Liver (tissue), 9 donors: ENCODE data around the gene CREG2. TPM values are rescaled to one million over a fixed set of nuclear protein-coding genes. Genes with fewer than 3 reads are reported as not detected.

Source experiments
- DNase-seq: peaks from one replicate; pipeline ENCODE4 v3.0.0-alpha.2; 2017; ENCODE audit warnings: low spot score
- H3K27ac ChIP-seq, 2 donors: one replicate each; pipeline ENCODE4 v1.7.0; 2013; ENCODE audit warnings: inconsistent platforms in 2 of 2, low read length in 2 of 2, control low read depth in 1 of 2, low read depth in 1 of 2, mild to moderate bottlenecking in 1 of 2
- H3K27me3 ChIP-seq, 4 donors: one replicate each; pipeline versions ENCODE4 v1.6.1 to v1.7.0; 2013; ENCODE audit warnings: low read length in 3 of 4, inconsistent platforms in 1 of 4, mild to moderate bottlenecking in 1 of 4, moderate library complexity in 1 of 4; ENCODE audit not compliant: control insufficient read depth in 4 of 4, insufficient read depth in 4 of 4
- H3K36me3 ChIP-seq, 4 donors: one replicate each; pipeline versions ENCODE4 v1.6.1 to v1.7.0; 2013; ENCODE audit warnings: low read length in 3 of 4, mild to moderate bottlenecking in 3 of 4, low read depth in 1 of 4, moderate library complexity in 1 of 4; ENCODE audit not compliant: control insufficient read depth in 4 of 4, insufficient read depth in 3 of 4
- H3K4me1 ChIP-seq, 4 donors: one replicate each; pipeline versions ENCODE4 v1.6.1 to v1.7.0; 2013; ENCODE audit warnings: low read length in 3 of 4, mild to moderate bottlenecking in 3 of 4, moderate library complexity in 1 of 4; ENCODE audit not compliant: control insufficient read depth in 4 of 4, insufficient read depth in 4 of 4
- H3K4me3 ChIP-seq, 3 donors: one replicate each; pipeline versions ENCODE4 v1.6.1 to v1.7.0; 2013; ENCODE audit warnings: low read length in 3 of 3, control low read depth in 1 of 3, low read depth in 1 of 3, mild to moderate bottlenecking in 1 of 3
- H3K9ac ChIP-seq, 2 donors: one replicate each; pipeline ENCODE4 v1.7.0; 2013; ENCODE audit warnings: low read length in 2 of 2, mild to moderate bottlenecking in 2 of 2, moderate library complexity in 2 of 2, control low read depth in 1 of 2, low read depth in 1 of 2
- H3K9me3 ChIP-seq, 4 donors: one replicate each; pipeline versions ENCODE4 v1.6.1 to v1.7.0; 2013; ENCODE audit warnings: low read length in 3 of 4; ENCODE audit not compliant: control insufficient read depth in 4 of 4
- ATF3 ChIP-seq: IDR thresholded peaks from 2 replicates; pipeline ENCODE4 v1.6.1; 2016; ENCODE audit warnings: antibody characterized with exemption
- CTCF ChIP-seq: fragments of 150-350 bp; IDR thresholded peaks from 2 replicates; pipeline ENCODE4 v1.5.1; 2017; ENCODE audit warnings: improper control_type of control experiment, low read depth, low read length; ENCODE audit not compliant: missing input control
- EGR1 ChIP-seq, 2 donors: IDR thresholded peaks; 2 replicates each; pipeline ENCODE4 v1.6.1; 2016 to 2018; ENCODE audit warnings: antibody characterized with exemption in 2 of 2, low read depth in 2 of 2
- FOXA1 ChIP-seq: IDR thresholded peaks from 2 replicates; pipeline ENCODE4 v1.6.1; 2016; ENCODE audit warnings: antibody characterized with exemption
- FOXA2 ChIP-seq: IDR thresholded peaks from 2 replicates; pipeline ENCODE4 v1.6.1; 2016; ENCODE audit warnings: antibody characterized with exemption
- GABPA ChIP-seq, 2 donors: IDR thresholded peaks in 1 of 2; conservative IDR thresholded peaks in 1 of 2; 2 replicates each; pipeline ENCODE4 v1.6.1; 2016; ENCODE audit warnings: antibody characterized with exemption in 2 of 2, mild to moderate bottlenecking in 1 of 2, moderate library complexity in 1 of 2
- HNF4A ChIP-seq, 2 donors: conservative IDR thresholded peaks; 2 replicates each; pipeline ENCODE4 v1.6.1; 2016; ENCODE audit warnings: antibody characterized with exemption in 2 of 2, mild to moderate bottlenecking in 2 of 2
- HNF4G ChIP-seq: IDR thresholded peaks from 2 replicates; pipeline ENCODE4 v1.6.1; 2016; ENCODE audit warnings: antibody characterized with exemption
- MAX ChIP-seq: IDR thresholded peaks from 2 replicates; pipeline ENCODE4 v1.6.1; 2016; ENCODE audit warnings: antibody characterized with exemption
- NR2F2 ChIP-seq: IDR thresholded peaks from 2 replicates; pipeline ENCODE4 v1.6.1; 2016; ENCODE audit warnings: antibody characterized with exemption
- RAD21 ChIP-seq, 2 donors: IDR thresholded peaks; 2 replicates each; pipeline ENCODE4 v1.6.1; 2016; ENCODE audit warnings: antibody characterized with exemption in 2 of 2, mild to moderate bottlenecking in 2 of 2
- REST ChIP-seq: IDR thresholded peaks from 2 replicates; pipeline ENCODE4 v1.6.1; 2016; ENCODE audit warnings: antibody characterized with exemption, mild to moderate bottlenecking
- RXRA ChIP-seq, 2 donors: IDR thresholded peaks; 2 replicates each; pipeline ENCODE4 v1.6.1; 2017 to 2018; ENCODE audit warnings: antibody characterized with exemption in 2 of 2, mild to moderate bottlenecking in 1 of 2
- SP1 ChIP-seq: IDR thresholded peaks from 2 replicates; pipeline ENCODE4 v1.6.1; 2018; ENCODE audit warnings: antibody characterized with exemption, mild to moderate bottlenecking
- YY1 ChIP-seq: IDR thresholded peaks from 2 replicates; pipeline ENCODE4 v1.6.1; 2016; ENCODE audit warnings: antibody characterized with exemption, mild to moderate bottlenecking
- ZBTB33 ChIP-seq: IDR thresholded peaks from 2 replicates; pipeline ENCODE4 v1.6.1; 2016; ENCODE audit warnings: antibody characterized with exemption
- WGBS: extraction: QIAGEN DNeasy Blood & Tissue Kit; methylation state at CpG from one replicate; pipeline ENCODE4 v1.1.7; 2013; 5-methylcytosine and 5-hydroxymethylcytosine counted together
- polyA plus RNA-seq, 2 donors: library from polyadenylated mRNA; stranded (reverse) in 1 of 2; unstranded in 1 of 2; fragments of 200-250 nt in 1 of 2; fragments of >200 nt in 1 of 2; fragmentation: Nextera tagmentation in 1 of 2; extraction: Ambion mirVana in 1 of 2; gene quantifications; one replicate each; pipeline versions ENCODE4 v1.2.1 to v1.2.3, GENCODE V29; 2013 to 2015
- total RNA-seq, 2 donors: library from RNA; depleted of rRNA; stranded (reverse); fragments of >200 nt; gene quantifications; one replicate each; pipeline ENCODE4 v1.2.3, GENCODE V29; 2014
- donor health status: healthy.
- donor health status: healthy.
- donor health status: healthy.
- donor health status: healthy.
- donor health status: healthy.

Gene CREG2
- total and polyA plus RNA-seq, 4 donors: 0.05 TPM; not detected in 3

GRCh38 chr2:101331202-101331601 is 56.1 kb downstream of the CREG2 start (continued):
- no peak for TF ChIP-seq FOXA2
- no peak for TF ChIP-seq ZBTB33
- TF ChIP-seq RXRA (IDR thresholded peaks at IDR 0.05): no peak

- Histone ChIP-seq H3K36me3 (no peaks in the 10 kb centered on the region), H3K4me3 (no peak overlapping the region), H3K9me3 (no peaks in the 10 kb centered on the region), H3K27me3 (no peaks in the 10 kb centered on the region), H3K9ac (no peak overlapping the region), H3K27ac (no peak overlapping the region), H3K4me1 (peaks cover 0 to 4% (median 2%) of the 10 kb centered on the region in 4 donors)
- WGBS: 73% methylated on average over 12 of the region's 12 CpGs
- no peak for TF ChIP-seq FOXA1
- TF ChIP-seq CTCF: no peak
- TF ChIP-seq REST: no peak
- TF ChIP-seq GABPA (IDR thresholded peaks at IDR 0.05 in 1 of 2, conservative IDR thresholded peaks at IDR 0.05 in 1 of 2): no peak
- no peak for TF ChIP-seq NR2F2
- no peak for TF ChIP-seq ZBTB33
- no peak for TF ChIP-seq EGR1 (IDR thresholded peaks at IDR 0.05; ENCODE audit: low read depth in 2 of 2)
- TF ChIP-seq MAX: no peak
- TF ChIP-seq HNF4G: no peak
- TF ChIP-seq SP1: no peak
- no peak for TF ChIP-seq RAD21 (IDR thresholded peaks at IDR 0.05)
- no peak for TF ChIP-seq HNF4A (conservative IDR thresholded peaks at IDR 0.05)
- no peak for TF ChIP-seq ATF3
- TF ChIP-seq RXRA (IDR thresholded peaks at IDR 0.05): no peak
- TF ChIP-seq YY1: no peak
- no peak for DNase-seq
Observed at GRCh38 chr2:101330253-101330933, 56.9 kb downstream of the CREG2 start.
